GM12874 (cell line): ENCODE results near the gene KRTAP10-3.

ENCODE experiments used
- TF ChIP-seq, protein P1 (sequence below): IDR thresholded peaks from 2 replicates; pipeline ENCODE4 v1.5.1; 2011; ENCODE audit warnings: low read depth, mild to moderate bottlenecking, control low read depth, low read length, moderate library complexity; ENCODE audit not compliant: insufficient read depth

KRTAP10-3 gene

DNA sequence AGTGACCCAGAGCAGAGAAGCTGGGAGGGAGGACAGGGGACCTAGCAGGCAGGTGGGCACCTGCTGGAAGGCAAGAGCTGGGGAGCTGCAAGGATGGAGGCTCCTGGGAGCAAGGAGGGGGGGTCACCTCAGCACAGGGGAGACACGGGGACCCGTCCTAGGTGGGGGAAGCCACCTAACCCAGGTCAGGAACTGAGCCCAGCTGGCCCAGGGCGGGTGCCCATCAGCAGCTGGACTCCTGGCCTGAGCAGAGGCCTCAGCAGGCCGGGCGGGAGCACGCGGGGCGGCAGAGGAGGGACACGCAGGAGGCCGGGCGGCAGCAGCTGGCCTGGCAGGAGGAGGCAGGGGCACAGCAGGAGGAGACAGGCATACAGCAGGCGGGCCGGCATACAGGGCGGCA is 19.5 kb downstream of the KRTAP10-3 start:
- TF ChIP-seq, protein P1, sequence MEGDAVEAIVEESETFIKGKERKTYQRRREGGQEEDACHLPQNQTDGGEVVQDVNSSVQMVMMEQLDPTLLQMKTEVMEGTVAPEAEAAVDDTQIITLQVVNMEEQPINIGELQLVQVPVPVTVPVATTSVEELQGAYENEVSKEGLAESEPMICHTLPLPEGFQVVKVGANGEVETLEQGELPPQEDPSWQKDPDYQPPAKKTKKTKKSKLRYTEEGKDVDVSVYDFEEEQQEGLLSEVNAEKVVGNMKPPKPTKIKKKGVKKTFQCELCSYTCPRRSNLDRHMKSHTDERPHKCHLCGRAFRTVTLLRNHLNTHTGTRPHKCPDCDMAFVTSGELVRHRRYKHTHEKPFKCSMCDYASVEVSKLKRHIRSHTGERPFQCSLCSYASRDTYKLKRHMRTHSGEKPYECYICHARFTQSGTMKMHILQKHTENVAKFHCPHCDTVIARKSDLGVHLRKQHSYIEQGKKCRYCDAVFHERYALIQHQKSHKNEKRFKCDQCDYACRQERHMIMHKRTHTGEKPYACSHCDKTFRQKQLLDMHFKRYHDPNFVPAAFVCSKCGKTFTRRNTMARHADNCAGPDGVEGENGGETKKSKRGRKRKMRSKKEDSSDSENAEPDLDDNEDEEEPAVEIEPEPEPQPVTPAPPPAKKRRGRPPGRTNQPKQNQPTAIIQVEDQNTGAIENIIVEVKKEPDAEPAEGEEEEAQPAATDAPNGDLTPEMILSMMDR = no peak

DNA sequence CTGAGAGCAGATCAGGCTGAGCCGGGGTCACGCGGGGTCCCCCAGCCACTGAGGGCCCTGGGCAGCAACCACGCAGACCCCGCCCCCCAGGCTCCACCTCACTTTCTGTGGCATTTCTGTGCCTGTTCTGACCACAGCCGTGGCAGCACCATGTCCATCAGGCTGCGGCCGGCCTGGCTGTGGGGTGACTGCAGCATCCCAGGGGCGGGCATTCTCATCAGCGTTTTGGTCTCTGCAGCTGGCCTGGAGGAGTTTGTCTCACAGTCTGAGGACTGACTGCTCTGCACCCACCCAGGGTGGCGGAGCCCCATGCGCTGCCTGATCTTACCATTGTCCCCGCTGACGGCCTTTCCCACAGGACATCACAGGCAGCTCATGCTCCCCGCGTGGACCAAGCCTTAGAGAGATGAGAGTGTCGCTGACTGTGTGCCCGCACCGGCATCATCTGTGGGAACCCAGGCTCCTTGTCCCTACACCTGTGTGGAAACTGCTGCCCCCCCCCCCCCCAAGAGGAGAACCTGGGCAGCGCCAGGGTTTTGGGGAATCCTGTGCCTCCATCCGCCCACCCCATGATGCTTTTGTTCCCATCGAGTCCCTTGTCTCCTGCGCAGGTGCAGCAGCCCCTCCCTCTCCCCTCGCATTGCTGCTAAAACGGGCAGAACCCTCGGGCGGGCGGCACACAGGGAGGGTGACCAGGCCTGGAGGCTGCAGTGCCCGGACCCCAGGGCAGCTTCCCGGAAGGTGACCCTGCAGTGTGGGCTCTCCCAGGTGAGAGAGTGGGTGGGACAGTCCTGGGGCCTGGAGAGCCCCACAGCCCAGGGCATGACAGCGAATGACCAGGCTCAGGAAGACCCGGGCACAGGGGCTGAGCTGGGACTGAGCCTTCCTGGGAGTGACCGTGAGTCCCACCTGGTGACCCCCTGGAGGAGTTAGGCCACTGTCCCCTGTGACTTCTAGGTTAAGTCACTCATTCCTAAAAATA is 20.4 kb downstream of the KRTAP10-3 start:
- TF ChIP-seq, protein P1 = no peak

DNA sequence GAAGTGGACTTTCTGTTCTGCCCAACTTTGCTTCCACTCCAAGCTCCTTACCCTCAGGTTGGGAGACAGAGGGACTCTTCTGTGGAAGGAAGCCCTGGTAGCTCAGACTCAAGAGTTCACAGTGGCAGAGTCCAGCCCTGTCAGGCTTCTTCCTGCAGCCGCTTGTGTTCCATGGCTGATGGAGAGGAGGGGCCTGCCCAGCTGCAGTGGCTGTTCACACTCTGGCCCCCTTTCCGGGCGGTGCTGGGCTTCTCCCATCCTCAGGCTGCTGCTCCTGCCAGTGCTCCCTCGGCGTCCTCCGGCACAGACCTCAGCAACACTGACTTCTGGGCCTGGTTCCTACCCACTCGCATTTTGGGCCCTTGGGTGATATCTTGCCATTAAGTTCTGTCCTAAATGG is 22.6 kb downstream of the KRTAP10-3 start:
- TF ChIP-seq, protein P1 = no peak

DNA sequence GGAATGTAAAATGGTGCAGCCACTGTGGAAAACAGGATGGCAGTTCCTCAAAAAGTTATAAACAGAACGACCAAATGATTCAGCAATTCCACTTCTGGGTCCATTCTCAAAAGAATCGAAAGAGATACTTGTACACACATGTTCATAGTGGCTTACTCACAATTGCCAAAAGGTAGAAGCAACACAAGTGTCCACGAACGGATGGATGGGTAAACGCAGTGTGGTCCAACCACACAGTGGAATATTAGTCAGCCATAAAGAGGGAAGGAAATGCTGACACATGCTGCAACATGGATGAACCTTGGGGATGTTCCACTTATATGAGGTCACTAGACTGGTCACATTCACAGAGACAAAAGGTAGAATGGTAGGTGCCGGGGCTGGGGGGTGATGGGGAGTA is 23.9 kb downstream of the KRTAP10-3 start:
- TF ChIP-seq, protein P1 = no peak

DNA sequence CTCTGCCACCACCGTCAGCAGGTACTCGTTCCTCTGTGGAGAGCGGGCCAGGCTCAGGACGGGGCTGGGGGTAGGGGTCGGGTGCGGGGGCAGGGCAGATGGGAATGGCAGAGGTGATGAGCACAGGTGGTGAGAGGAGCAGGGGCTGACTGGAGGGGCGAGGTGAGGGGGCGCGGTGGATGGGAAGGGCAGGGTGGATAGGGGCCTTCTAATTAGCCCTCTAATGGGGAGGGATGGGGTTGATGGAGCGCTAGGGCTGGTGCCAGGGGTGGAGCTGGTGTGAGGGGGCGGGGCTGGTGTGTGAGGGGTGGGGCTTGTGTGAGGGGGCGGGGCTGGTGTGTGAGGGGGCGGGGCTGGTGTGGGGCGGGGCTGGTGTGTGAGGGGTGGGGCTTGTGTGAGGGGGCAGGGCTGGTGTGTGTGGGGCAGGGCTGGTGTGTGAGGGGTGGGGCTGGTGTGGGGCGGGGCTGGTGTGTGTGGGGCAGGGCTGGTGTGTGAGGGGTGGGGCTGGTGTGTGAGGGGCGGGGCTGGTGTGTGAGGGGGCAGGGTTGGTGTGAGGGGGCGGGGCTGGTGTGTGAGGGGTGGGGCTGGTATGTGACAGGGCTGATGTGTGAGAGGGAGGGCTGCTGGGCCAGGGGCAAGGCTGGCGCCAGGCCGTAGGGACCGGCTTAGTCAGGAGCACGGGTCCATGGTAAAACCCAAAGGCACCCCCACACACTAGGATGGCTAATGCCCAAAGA is 24.5 kb downstream of the KRTAP10-3 start:
- TF ChIP-seq, protein P1 = no peak

DNA sequence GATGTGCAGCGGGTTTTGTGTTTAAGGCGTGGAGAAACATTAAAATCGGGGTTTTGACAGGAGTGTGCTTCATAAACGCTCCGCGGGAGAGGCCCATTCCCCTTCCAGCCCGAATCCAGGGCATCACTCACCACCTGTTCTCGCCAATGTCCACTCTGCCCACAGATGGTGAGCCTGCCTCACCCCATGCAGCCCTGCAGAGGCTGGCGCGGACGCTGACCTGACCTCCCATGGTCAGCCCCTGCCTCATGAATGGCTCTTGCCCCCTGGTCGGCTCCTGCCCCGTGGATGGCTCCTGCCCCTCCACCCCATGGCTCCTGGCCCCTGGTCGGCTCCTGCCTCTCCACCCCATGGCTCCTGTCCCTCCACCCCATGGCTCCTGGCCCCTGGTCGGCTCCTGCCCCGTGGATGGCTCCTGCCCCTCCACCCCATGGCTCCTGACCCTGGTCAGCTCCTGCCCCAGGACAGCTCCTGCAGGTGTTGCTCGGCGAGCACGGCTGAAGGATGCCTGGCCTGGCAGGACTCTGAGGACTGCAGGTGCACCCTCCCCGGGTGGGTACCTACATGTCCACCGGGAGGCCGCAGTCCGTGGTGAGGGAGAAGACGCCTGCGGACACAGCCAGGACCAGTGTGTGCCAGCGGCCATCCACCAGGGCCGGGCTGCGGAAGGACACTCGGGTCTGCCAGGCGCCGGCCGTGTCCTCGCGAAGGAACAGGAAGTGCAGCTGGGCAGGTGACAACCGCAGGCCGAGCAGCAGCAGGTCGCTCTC is 25.3 kb downstream of the KRTAP10-3 start:
- TF ChIP-seq, protein P1 = no peak

DNA sequence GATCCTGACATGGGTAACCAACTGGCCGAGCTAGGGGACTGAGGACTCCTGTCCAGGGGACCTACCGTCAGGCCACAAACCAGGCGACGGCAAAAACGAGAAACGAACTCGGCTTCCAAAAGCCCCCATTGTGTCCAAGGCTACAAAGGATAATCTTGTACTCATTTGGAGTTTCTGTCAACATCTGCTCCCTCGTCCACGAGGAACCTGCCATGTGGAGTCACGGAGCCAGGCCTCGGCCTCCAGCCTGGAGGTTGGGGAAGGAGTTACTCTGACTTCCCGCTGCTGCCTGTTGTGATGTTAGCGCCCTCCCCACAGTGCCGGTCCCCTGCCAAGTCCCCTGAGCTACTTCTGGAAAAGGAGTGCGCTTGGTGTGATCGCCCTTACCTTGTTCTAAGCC is 25.9 kb downstream of the KRTAP10-3 start:
- TF ChIP-seq, protein P1 = no peak
